Osteoblast (primary cell): Measurements from ENCODE around the gene ZNF750. TPM values are rescaled to one million over a fixed set of nuclear protein-coding genes. Genes with fewer than 3 reads are reported as not detected.

Experiments
- DNase-seq: peaks from one replicate; pipeline ENCODE4 v3.0.0; 2011; ENCODE audit warnings: low spot score, mixed read lengths; ENCODE audit not compliant: insufficient read length; ENCODE audit errors: missing footprints
- H2AFZ ChIP-seq: 2 replicates; pipeline ENCODE4 v1.6.0; 2011; ENCODE audit warnings: mild to moderate bottlenecking, low read length
- H3K27ac ChIP-seq: 2 replicates; pipeline ENCODE4 v1.5.1; 2011; ENCODE audit warnings: mild to moderate bottlenecking, low read depth, low read length, moderate library complexity
- H3K27me3 ChIP-seq: 2 replicates; pipeline ENCODE4 v1.6.0; 2012; ENCODE audit warnings: mild to moderate bottlenecking, control low read depth, inconsistent platforms, low read length, moderate library complexity; ENCODE audit not compliant: insufficient read depth
- H3K36me3 ChIP-seq: 2 replicates; pipeline ENCODE4 v1.5.1; 2011; ENCODE audit warnings: mild to moderate bottlenecking, low read length, control low read depth, moderate library complexity; ENCODE audit not compliant: insufficient read depth
- H3K4me1 ChIP-seq: 2 replicates; pipeline ENCODE4 v1.5.1; 2011; ENCODE audit warnings: mild to moderate bottlenecking, low read length, control low read depth, moderate library complexity; ENCODE audit not compliant: insufficient read depth
- H3K4me2 ChIP-seq: 2 replicates; pipeline ENCODE4 v1.6.0; 2011; ENCODE audit warnings: mild to moderate bottlenecking, low read length; ENCODE audit not compliant: insufficient read depth
- H3K4me3 ChIP-seq: fragments of 200-600 bp; sonication (generic); 3 replicates; pipeline ENCODE4 v1.5.1; 2012; ENCODE audit warnings: mild to moderate bottlenecking, low read length, inconsistent platforms; ENCODE audit not compliant: insufficient read depth
- H3K79me2 ChIP-seq: 2 replicates; pipeline ENCODE4 v1.6.0; 2012; ENCODE audit warnings: mild to moderate bottlenecking, low read length, control low read depth, inconsistent platforms; ENCODE audit not compliant: insufficient read depth
- H3K9me3 ChIP-seq: 2 replicates; pipeline ENCODE4 v1.5.1; 2011; ENCODE audit warnings: low read depth, low read length, control low read depth
- H4K20me1 ChIP-seq: 2 replicates; pipeline ENCODE4 v1.6.0; 2012; ENCODE audit warnings: mild to moderate bottlenecking, low read length, control low read depth; ENCODE audit not compliant: insufficient read depth
- total RNA-seq: library from RNA; depleted of rRNA; stranded (reverse); fragments of >200 nt; gene quantifications from 2 replicates; pipeline ENCODE4 v1.2.3, GENCODE V29; 2012
- TF ChIP-seq, protein P1 (sequence below): IDR thresholded peaks from 2 replicates; pipeline ENCODE4 v1.5.1; 2011; ENCODE audit warnings: mild to moderate bottlenecking, low read depth, low read length, moderate library complexity; ENCODE audit errors: extremely low read depth

ZNF750 gene
- total RNA-seq, 1 donor, result not detected

DNA sequence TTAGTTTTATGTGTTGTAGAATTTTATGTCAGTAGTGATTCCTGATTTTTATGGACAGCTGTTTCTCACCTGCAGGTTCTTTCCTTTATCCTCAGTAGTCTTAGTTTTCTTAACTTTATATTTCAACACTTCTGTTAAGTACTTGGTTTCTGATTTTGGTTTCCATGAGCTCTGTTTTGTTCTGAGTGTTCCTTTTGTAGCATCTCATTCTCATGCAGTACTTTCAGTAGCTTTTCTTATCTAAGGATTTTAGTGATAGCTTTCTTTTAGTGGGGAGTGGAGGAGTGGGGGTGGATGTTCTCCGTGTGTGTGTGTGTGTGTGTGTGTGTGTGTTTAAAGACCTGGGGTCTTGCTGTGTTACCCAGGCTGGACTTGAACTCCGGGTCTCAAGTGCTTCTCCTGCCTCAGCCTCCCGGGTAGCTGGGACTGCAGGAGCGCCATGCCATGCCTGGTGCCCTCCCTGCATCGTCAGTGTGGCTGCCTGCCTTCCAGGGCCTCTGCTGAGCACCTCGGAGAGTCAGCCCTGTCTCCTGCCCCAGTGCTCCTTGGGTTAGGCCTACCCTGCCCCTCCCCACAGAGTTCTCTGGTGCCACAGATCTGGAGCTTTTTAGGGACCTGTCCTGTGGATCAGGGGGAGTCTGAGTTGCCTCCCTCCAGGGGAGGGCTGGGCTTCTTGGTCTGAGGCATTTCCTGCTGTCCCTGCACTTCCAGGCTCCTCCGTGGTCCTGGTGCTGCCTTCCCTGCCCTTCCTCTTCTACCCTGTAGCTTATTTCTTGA lies 4.3 kb upstream of the ZNF750 start:
- DNase-seq, result peak; percentile 19
- Histone ChIP-seq H3K27me3 (no peaks in the 10 kb centered on the region), H3K79me2 (no peaks in the 10 kb centered on the region), H3K9me3 (no peaks in the 10 kb centered on the region), H3K36me3 (no peaks in the 10 kb centered on the region), H2AFZ (no peak overlapping the region), H3K27ac (no peak overlapping the region), H3K4me2 (no peak overlapping the region), H3K4me1 (no peaks in the 10 kb centered on the region), H4K20me1 (no peaks in the 10 kb centered on the region), H3K4me3 (no peak overlapping the region)
- TF ChIP-seq, protein P1, sequence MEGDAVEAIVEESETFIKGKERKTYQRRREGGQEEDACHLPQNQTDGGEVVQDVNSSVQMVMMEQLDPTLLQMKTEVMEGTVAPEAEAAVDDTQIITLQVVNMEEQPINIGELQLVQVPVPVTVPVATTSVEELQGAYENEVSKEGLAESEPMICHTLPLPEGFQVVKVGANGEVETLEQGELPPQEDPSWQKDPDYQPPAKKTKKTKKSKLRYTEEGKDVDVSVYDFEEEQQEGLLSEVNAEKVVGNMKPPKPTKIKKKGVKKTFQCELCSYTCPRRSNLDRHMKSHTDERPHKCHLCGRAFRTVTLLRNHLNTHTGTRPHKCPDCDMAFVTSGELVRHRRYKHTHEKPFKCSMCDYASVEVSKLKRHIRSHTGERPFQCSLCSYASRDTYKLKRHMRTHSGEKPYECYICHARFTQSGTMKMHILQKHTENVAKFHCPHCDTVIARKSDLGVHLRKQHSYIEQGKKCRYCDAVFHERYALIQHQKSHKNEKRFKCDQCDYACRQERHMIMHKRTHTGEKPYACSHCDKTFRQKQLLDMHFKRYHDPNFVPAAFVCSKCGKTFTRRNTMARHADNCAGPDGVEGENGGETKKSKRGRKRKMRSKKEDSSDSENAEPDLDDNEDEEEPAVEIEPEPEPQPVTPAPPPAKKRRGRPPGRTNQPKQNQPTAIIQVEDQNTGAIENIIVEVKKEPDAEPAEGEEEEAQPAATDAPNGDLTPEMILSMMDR, result no peak

DNA sequence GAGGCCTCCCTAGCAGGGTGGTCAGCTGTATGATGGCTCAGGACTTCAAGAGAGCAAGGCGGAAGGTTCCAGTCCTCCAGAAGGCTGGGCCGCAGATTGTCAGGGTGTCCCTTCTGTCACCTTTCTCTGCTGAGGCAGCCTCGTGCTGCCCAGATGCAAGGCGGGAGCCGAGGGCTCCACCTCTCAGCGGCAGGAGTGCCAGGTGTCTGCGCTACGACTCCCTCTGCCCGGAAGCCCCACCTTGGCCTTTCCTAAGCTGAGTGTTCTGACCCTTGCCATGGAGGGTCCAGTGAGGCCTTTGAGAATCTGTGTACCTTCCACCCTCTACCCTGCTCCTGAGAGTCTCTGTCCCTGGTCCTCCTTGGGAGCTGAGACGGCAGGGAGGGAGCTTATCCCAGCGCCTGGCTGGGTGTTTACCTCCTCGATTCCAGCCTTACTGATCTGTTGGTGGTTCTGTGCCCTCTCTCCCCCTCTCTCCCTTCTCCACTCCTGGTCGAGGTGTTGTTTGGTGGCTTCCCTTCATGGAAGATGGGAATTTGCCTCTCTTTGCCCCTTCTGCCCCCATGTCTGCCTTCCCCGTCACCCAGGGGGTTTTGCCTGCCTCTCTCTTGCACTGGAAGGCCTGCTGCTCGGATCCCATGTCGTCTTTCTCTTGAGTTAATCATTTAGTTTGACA lies 2.2 kb upstream of the ZNF750 start:
- H2AFZ ChIP-seq, result no peak overlapping the region
- H3K4me3 ChIP-seq, result no peak overlapping the region
- no peaks in the 10 kb centered on the region for H3K36me3 ChIP-seq
- no peak overlapping the region for H3K27ac ChIP-seq
- H4K20me1 ChIP-seq, result no peaks in the 10 kb centered on the region
- TF ChIP-seq, protein P1, result no peak
- DNase-seq, result no peak
- H3K4me2 ChIP-seq, result no peak overlapping the region
- H3K27me3 ChIP-seq, result no peaks in the 10 kb centered on the region
- no peaks in the 10 kb centered on the region for H3K9me3 ChIP-seq
- peaks cover 8% of the 10 kb centered on the region for H3K4me1 ChIP-seq
- no peaks in the 10 kb centered on the region for H3K79me2 ChIP-seq

DNA sequence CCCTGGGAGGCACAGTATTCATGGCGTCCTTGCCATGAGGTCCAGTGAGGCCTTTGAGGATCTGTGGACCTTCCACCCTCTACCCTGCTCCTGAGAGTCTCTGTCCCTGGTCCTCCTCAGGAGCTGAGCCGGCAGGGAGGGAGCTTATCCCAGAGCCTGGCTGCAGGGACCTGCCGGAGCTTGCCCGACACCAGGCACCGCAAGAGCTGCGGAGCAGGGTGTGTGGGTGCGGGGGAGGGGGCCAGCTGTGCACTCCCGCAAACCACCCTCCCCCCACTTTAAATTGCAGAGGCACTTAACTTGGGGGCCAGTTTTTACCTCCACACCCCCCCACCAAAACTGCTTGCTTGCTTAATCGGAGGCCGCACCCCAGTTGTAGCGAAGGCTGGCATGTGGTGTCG lies 609 bp upstream of the ZNF750 start:
- no peak for DNase-seq
- Histone ChIP-seq H3K27ac (no peak overlapping the region), H3K4me2 (no peak overlapping the region), H3K36me3 (no peaks in the 10 kb centered on the region), H3K79me2 (no peaks in the 10 kb centered on the region), H3K4me1 (peaks cover 10% of the 10 kb centered on the region), H2AFZ (no peak overlapping the region), H3K4me3 (no peak overlapping the region), H3K27me3 (no peaks in the 10 kb centered on the region), H3K9me3 (no peaks in the 10 kb centered on the region), H4K20me1 (no peaks in the 10 kb centered on the region)
- TF ChIP-seq, protein P1, result no peak

DNA sequence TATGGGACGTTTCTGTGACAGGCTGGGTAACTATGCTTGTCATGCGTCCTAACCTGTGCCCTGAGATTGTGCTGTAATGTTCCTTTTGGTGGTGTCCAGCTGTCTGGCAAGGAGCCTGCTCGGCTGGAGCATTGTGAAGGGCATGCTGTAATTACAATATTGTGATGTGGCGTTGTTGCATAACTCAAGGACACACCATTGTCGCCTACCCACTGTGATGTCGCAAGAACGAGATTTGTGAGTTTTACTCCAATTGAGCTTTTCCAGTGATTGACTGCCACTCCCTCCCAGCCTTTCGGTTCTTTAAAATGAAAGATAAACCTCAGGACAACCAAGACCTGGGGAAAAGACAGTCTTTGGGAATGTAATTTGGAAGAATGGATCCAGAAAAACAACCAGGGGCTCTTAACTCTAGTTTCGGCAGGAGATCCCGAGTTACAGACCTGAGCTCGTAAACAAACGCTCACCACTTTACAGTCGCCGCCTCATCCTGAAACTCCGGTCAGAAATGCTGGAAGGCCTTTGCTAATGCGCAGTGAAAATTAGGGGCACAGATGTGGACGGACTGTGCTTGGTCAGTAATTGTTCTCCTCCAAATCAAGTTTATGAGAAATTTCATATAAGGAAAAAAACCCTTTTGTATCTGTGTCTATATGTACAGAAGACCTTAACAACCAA lies 1.3 kb downstream of the ZNF750 start:
- Histone ChIP-seq H2AFZ (peak overlapping the region; percentile 1), H3K79me2 (no peaks in the 10 kb centered on the region), H3K4me2 (peak overlapping the region; percentile 20), H3K9me3 (no peaks in the 10 kb centered on the region), H3K27ac (no peak overlapping the region), H3K4me3 (peak overlapping the region; percentile 2), H3K36me3 (no peaks in the 10 kb centered on the region), H3K27me3 (no peaks in the 10 kb centered on the region), H4K20me1 (no peaks in the 10 kb centered on the region), H3K4me1 (peaks cover 10% of the 10 kb centered on the region)
- DNase-seq, result no peak
- TF ChIP-seq, protein P1, result no peak
